Medulla oblongata (tissue), 1 donor: Measurements from ENCODE around the gene LIMD2.

Source experiments
- DNase-seq: peaks from one replicate; pipeline ENCODE4 v3.0.0-alpha.2; 2015; ENCODE audit errors: extremely low spot score

The LIMD2 gene

GRCh38 chr17:63701456-63701820 is 1.5 kb upstream of the LIMD2 start:
- DNase-seq = no peak

- DNase-seq = peak; percentile 53
Observed at GRCh38 chr17:63700528-63701455, 867 bp upstream of the LIMD2 start.

DNA sequence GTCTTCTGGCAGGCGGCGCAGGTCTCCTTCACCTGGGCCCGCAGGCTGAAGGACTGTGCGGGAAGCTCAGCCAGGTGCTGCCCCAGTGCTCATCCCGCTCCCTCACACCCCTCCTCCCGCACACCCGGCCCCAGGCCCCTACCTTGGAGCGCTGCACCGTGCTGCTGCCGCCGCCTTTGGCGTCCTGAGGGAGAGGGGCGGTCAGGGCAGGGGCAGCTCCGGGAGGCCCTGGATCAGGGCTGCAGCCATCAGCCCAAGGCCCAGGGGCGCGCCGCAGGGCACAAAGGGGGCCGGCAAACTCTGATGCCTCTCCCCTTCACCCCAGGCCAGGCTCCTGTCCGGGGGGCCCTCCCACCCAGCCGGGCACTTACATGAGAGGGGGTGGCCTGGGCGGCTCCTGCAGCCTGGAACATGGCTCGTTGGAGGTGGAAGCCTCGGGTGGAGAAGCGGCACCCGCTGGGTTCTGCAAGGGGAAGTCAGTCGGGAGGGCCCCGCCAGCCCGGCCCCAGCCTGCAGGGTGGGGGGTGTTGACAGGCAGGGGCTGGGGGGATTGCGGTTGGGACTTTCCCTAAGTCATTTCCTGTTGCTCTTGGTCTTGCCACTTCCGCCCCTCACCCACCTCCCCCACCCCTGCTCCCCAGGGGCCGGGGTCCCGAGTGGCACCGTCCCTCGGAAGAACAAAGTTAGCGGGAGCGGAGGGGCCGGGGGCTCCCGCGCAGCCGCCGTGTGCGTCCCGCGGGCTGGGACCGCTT is 863 bp downstream of the LIMD2 start:
- peak; percentile 43 for DNase-seq

DNA sequence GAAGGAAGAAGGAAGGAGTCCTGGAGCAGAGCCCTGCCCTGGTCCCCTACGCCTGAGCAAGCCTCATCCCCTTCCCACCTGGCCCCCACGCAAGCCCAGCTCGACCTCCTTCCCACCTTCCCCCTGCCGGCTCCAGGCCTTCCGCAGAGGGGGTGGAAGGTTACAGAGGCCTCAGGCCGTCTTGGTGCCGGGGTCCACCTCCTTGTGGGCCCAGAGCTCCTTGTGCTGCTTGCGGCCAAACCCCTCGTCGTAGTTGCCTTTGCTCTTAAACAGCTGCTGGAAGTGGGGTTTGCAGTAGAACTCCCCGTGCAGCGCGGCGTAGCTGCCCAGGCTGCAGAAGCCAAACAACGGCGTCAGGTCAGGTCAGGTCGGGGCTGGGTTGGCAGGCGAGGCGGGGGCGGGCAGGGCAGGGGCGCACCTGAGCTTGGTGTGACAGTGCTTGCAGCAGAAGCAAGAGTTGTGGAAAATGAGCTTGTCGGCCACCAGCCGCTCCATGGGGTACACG is 1.5 kb downstream of the LIMD2 start:
- DNase-seq = no peak

- peak; percentile 60 for DNase-seq
Observed at GRCh38 chr17:63697341-63698286, 2.3 kb downstream of the LIMD2 start.

DNA sequence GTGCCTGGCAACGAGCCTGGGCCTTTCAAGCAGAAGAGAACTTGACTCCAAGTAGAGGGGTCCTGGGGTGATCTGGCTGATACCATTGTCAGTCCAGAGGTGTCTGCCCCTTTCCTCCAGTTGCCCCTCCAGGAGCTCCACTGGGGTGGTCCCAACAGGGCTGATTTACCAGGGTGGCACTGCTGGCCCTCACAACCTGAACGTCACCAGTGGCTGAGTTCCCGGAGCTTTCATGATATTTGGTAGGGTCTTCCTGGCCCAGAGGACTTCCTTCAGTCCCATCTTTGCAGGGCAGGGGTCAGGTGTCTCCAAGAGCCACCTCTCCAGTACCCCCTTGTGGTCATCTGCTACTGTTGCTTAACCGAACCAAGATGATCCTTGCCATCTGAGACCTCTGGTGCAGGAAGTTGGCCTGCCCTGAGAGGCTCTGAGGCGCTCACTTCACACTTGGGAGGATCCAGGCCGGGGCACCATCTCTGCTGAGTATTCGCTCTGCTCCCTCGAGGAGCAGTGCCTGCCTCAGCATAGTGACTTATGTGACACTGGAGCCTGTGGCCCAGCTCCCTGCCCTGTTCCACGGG is 3.5 kb downstream of the LIMD2 start:
- peak; percentile 47 for DNase-seq

DNA sequence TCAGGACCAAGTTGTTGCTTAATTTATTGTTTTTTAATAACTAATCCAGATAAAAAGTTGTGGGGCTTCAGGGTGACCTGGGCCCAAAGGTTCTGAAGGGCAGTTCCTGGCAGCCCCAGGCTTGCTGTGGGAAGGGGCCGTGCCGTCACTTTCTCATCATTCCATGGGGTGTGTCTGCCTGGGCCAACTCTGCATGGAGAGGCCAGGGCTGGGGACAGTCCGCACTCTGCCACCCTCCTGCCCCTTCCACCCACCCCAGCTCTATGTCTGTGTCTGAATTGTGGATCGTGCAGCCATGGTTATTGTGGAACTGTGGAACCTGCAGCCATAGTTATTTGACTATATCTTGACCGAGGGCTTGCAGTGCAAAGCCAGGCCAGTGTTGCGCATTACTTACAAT is 4.0 kb downstream of the LIMD2 start:
- no peak for DNase-seq

GRCh38 chr17:63694950-63695773 is 4.8 kb downstream of the LIMD2 start:
- DNase-seq = no peak

GRCh38 chr17:63694229-63694949 is 5.5 kb downstream of the LIMD2 start:
- no peak for DNase-seq

GRCh38 chr17:63693411-63694113 is 6.4 kb downstream of the LIMD2 start:
- no peak for DNase-seq

- no peak for DNase-seq
Observed at GRCh38 chr17:63692195-63692816, 7.6 kb downstream of the LIMD2 start.

GRCh38 chr17:63689479-63689878 is 10.4 kb downstream of the LIMD2 start:
- DNase-seq = no peak

- no peak for DNase-seq
Observed at GRCh38 chr17:63688396-63689020, 11.4 kb downstream of the LIMD2 start.

DNA sequence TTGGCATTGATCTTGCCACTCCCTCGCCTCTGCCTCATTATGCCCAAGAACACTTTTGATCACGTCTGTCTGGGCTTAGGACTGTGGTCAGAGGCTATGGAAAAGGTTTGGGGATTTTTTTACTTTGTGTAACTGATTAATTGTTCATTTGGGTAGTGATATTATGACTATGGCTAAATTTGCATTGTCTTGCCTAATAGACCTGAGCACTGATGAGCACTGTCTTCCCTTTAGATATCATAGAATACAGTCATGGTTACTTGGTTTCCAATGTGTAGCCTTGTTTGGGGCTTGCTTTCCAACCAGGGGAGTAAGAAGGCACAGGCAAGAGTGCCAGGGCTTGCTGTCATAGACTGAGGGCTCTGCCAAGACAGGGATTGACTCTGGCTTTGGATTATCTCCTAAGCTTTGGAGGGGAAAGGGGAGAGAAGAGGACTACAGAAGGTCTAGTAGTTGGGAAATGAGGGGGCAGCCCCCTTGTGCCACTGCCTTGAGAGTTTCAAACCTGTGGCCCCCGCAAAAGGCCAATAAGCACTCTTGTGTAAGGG is 13.7 kb downstream of the LIMD2 start:
- DNase-seq = no peak

DNA sequence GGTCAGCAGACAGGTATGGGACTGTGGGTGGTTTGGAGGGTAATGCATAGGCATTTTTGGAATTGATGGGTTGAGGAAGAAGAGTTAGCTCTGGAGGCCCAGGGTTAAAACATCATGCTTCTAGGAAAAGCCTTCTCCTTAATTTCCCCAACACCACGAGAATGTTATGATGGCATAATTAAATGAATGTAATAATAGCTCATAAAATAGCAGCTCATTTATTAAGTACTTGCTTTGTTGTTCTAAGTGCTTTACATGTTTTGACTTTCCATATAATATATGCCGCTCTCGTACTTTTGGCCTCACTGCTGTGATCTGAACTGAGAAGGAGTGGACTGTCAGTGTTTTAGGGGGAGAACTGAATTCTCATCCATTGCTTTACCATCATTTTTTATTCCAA is 14.3 kb downstream of the LIMD2 start:
- no peak for DNase-seq

DNA sequence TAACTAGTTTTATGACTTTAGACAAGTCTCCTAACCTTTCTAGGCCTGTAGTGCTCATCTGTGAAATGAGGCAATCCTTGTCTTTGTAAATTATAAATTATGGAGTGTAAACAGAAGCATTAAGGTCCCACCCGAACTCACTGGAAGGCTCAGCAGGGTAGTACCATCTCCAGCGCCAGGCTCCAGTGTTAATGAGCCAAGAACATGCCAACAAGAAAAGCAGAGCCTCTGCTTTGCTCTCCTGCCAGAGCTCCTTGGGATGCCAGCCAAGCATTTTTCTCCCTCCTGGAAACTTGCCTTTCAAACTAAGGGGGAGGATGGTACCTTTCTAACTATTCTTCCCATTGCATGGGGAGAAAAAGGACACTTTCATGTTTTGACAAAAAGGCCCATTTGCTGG is 14.9 kb downstream of the LIMD2 start:
- DNase-seq = peak; percentile 69

DNA sequence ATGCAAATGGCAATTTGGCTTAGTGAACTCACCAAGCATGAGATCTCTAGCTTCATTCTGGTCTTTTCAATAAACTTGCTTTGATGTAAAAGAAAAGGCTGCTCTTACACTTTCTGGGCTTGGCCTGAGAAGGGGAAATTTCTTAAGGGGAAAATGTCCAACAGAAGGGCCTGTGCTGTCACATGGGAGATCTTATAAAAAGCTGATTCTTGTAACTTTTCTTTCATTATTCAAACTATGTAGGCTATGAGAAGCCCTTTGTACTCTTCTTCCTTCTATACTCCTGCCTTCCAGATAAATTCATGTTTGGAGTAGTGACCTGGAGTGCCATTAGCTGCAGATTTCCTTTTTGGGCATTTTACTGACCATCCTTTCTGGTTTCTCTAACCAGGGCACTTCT is 16.9 kb downstream of the LIMD2 start:
- no peak for DNase-seq

DNA sequence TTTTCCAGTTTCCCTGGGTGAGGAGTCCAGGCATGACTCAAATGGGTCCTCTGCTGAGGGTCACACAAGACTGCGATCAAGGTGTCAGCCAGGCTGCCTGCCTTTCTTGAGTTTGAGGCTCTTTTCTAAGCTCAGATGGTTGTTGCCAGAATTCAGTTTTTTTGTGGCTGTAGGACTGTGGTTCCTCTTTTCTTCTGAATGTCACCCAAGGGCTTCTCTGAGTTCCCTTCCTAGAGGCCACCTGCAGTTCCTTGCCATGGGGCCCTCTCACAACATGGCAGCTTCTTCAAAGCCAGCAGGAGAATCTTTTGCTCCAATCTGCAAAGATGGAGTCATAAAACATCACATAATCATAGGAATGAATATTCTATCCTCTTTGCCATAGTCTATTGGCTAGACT is 17.5 kb downstream of the LIMD2 start:
- DNase-seq = no peak
